ENCODE measurements around the gene DDX56. TPM values are rescaled to one million over a fixed set of nuclear protein-coding genes. Genes with fewer than 3 reads are reported as not detected.

Gene DDX56
- total and polyA plus RNA-seq, 7 donors: 38.1 to 85.8 (median 56.3) TPM

DNA sequence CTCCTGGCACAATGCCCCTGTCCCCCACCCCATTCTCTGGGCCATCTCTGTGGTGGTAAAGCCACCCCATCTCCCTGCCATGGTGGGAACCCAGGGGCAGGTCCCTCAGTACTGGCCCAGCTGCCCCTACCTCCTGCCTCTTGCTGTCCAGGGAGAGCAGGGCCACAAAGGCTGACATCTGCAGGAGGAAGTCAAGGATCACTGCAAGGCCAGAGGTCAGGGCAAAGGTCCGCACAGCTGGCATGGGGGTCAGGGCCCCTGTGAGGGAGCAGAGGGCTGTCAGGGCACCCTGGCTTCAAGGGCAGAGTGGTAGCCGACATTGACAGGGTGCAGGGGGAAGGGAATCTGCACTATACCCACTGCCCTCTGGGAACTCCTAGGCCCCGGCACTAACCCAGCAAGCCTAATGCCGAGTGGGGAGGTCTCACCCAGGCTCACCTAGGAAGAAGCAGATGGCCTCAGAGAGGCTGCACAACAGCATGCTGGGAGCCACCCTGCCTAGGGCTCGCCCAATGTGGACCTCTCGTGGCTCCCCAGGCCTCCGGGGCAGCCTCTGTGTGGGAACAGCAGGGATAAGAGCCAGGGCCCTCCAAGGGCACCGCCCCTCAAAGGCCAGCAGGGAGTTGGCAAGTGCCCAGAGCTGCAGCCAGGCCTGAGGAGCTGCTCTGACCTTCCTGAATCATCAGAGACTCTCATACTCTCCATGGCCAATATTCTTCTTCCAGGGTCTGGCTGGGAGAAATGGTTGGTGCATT lies 40.2 kb downstream of the DDX56 start:
- intact Hi-C loops (cut with DNase I): no loop called here

DNA sequence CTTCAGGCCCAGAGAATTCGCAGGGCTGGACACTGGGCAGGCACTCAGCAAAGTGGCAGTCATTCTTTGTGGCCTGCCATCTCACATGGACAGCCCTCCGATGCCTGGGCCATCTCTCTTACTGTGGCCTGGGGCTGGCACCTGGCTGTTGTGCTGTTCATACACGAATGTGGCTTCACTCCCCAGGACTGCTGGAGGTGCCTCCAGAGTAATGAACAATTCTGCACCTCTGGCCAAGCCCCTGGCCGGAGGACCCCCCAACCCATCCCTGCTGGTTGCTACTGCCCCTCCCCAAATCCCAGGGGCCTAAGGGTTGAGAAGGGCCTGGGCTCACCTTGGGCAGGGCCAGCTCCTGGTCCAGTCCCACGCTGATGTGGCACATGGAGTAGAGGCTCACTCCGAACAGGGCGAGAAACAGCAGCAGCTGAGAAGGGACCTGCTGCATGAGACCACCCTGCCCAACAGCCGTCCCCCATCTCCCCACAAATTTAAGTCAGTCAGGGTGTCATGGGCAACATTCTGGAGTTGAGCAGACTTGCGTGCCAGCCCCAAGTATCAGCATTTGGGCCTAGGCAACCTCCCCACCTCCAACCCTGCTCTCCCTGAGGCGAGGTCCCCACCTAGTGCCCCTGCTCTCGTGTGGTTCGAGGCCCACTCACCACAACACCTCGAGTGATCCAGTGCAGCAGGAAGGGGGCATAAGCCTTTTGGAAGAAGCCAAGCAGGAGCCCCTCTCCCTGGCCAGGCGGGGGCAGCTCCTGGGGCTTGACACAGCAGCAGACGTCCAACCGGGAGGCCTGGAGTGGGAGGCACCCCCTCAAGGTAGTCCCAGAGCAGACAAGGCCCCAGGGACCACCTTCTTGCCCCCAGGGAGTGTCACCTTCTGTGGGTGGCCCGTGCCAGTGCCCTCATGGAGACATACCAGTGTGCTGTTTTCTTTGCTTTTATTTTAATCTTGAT lies 42.0 kb downstream of the DDX56 start:
- TF ChIP-seq, protein P1, sequence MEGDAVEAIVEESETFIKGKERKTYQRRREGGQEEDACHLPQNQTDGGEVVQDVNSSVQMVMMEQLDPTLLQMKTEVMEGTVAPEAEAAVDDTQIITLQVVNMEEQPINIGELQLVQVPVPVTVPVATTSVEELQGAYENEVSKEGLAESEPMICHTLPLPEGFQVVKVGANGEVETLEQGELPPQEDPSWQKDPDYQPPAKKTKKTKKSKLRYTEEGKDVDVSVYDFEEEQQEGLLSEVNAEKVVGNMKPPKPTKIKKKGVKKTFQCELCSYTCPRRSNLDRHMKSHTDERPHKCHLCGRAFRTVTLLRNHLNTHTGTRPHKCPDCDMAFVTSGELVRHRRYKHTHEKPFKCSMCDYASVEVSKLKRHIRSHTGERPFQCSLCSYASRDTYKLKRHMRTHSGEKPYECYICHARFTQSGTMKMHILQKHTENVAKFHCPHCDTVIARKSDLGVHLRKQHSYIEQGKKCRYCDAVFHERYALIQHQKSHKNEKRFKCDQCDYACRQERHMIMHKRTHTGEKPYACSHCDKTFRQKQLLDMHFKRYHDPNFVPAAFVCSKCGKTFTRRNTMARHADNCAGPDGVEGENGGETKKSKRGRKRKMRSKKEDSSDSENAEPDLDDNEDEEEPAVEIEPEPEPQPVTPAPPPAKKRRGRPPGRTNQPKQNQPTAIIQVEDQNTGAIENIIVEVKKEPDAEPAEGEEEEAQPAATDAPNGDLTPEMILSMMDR (IDR thresholded peaks at IDR 0.05): no peak
- Histone ChIP-seq H3K4me3 (no peak overlapping the region), H3K27ac (no peak overlapping the region), H3K27me3 (ENCODE audit: insufficient read depth in 3 of 3, low read length in 2 of 3) (no peaks in the 10 kb centered on the region), H3K4me1 (no peaks in the 10 kb centered on the region), H3K9me3 (peaks cover 3% of the 10 kb centered on the region), H3K36me3 (ENCODE audit: insufficient read depth in 1 of 2, low read depth in 1 of 2) (no peaks in the 10 kb centered on the region)
- no peak for ATAC-seq
- intact Hi-C loops (cut with DNase I): no loop called here
- 77 to 80% (median 80%) methylated on average over 17 of the region's 17 CpGs for WGBS, 3 donors
- no peak for DNase-seq

More for the DNA sequence above, 40.2 kb downstream of the DDX56 start:
- no peaks in the 10 kb centered on the region for H3K36me3 ChIP-seq (ENCODE audit: insufficient read depth in 1 of 2, low read depth in 1 of 2)
- no peaks in the 10 kb centered on the region for H3K4me1 ChIP-seq
- ATAC-seq: no peak
- no peak overlapping the region for H3K4me3 ChIP-seq
- TF ChIP-seq, protein P1 (IDR thresholded peaks at IDR 0.05): no peak
- WGBS, 3 donors: 76 to 84% (median 80%) methylated on average over 8 of the region's 8 CpGs
- H3K9me3 ChIP-seq: no peaks in the 10 kb centered on the region
- no peak for DNase-seq
- H3K27me3 ChIP-seq (ENCODE audit: insufficient read depth in 3 of 3, low read length in 2 of 3): no peaks in the 10 kb centered on the region
- H3K27ac ChIP-seq: no peak overlapping the region

DNA sequence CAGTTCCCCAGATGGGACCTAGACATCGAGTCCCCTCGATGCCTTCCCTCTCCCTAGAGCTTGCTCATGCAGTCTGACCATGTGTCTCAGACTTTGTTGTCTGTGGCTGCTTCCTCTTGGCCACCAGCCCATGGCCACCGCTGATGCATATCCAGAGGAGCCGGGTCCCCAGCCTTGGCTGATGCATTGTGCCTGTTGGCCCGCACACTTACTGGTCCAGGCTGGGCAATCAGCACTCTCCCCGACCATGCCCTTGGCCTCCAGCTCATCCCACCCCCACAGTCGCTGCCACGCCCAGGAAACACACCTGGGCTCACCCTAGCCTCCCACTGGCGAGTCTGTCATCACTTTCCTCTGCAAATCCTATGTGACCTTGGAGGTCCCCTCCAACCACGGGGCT lies 42.7 kb downstream of the DDX56 start:
- intact Hi-C loops (cut with DNase I): no loop called here
- Histone ChIP-seq H3K9me3 (peaks cover 10% of the 10 kb centered on the region), H3K4me1 (no peaks in the 10 kb centered on the region), H3K27ac (no peak overlapping the region), H3K27me3 (ENCODE audit: insufficient read depth in 3 of 3, low read length in 2 of 3) (no peaks in the 10 kb centered on the region), H3K36me3 (ENCODE audit: insufficient read depth in 1 of 2, low read depth in 1 of 2) (no peaks in the 10 kb centered on the region), H3K4me3 (no peak overlapping the region)
- TF ChIP-seq, protein P1 (IDR thresholded peaks at IDR 0.05): no peak
- 70 to 75% (median 75%) methylated on average over 10 of the region's 10 CpGs for WGBS, 3 donors
- ATAC-seq (no peak), DNase-seq (no peak)

DNA sequence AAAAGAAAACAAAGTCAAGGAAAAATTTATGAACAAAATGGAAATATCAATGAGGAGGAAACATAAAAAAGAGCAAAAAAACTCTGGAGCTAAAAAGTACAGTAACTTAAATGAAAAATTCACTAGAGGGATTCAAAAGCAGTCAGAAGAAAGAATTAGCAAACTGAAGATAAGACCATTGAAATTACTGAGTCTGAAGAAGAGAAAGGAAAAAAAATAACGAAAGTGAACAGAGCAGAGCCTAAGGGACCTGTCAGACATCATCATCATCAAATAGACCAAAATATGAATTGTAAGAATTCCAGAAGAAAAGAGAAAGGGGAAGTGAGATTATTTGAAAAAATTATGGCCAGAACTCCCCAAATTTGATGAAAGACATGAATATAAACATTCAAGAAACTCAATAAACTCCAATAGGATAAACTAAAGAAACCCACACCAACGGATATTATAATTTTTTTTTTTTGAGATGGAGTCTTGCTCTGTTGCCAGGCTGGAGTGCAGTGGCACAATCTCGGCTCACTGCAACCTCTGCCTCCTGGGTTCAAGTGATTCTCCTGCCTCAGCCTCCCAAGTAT lies 48.8 kb downstream of the DDX56 start:
- TF ChIP-seq, protein P1 (IDR thresholded peaks at IDR 0.05): no peak
- peaks cover 16% of the 10 kb centered on the region for H3K9me3 ChIP-seq
- DNase-seq: no peak
- no peak for ATAC-seq
- intact Hi-C loops (cut with DNase I): no loop called here
- no peaks in the 10 kb centered on the region for H3K4me1 ChIP-seq
- H3K4me3 ChIP-seq: no peak overlapping the region
- H3K27ac ChIP-seq: no peak overlapping the region
- H3K36me3 ChIP-seq (ENCODE audit: insufficient read depth in 1 of 2, low read depth in 1 of 2): no peaks in the 10 kb centered on the region
- no peaks in the 10 kb centered on the region for H3K27me3 ChIP-seq (ENCODE audit: insufficient read depth in 3 of 3, low read length in 2 of 3)
- WGBS, 3 donors: 76 to 87% (median 78%) methylated on average over 3 of the region's 3 CpGs

Measured in psoas muscle (tissue), 8 donors.